HG03342 (cell line): Measurements from ENCODE around the gene TMC1.

Experiments used
- ATAC-seq: cut with Tn5 transposase; IDR thresholded peaks from one replicate; pipeline ENCODE4 v1.9.1; 2021; ENCODE audit warnings: mild to moderate bottlenecking, moderate library complexity; ENCODE audit not compliant: unreplicated experiment

Gene TMC1

DNA sequence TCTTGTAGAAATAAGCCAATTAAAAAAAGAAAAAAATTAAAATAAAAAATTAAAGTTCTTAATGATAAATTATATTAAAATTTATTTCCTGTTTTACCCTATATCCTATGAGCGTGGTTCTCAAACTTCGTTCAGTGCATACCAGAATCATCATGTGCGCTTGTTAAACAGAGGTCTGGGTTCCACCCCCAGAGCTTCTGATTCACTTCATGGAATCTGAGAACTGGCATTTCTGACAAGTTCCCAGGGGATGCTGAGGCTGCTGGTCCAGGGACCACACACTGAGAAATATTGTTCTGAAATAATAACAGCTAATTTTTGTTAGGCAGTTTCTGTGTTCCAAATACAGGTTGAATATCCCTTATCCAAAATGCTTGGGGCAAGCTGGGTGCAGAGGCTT, 79.3 kb downstream of the TMC1 start:
- ATAC-seq: no peak

DNA sequence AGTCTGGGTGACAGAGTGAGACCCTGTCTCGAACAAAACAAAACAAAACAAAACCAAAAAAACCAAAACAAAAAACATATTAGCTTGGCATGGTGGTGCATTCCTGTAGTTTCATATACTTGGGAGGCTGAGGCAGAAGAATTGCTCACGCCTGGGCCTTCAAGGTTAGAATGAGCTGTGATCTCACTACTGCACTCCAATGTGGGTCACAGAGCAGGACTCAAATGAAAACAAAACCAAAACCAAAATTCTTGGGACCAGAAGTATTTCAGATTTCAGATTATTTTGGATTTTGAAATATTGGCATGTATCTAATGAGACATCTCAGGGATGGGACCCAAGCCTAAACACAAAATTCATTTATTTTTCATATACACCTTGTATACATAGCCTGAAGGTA, 80.2 kb downstream of the TMC1 start:
- no peak for ATAC-seq

DNA sequence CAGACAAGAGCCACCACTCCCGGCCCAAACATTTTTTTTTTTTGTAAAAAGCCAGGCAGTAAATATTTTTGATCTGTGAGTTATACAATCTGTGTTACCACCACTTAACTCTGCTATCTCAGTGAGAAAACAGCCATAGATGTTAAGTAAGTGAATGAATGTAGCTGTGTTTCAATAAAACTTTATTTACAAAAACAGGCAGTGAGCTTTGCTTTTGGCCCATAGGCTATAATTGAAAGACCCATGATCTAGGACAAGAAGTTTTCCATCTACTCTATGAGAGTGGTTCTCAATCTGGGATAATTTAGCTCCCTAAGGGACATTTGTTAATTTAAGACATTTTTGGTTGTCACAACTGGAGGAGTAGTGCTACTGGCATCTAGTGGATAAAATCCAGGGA, 91.0 kb downstream of the TMC1 start:
- no peak for ATAC-seq

DNA sequence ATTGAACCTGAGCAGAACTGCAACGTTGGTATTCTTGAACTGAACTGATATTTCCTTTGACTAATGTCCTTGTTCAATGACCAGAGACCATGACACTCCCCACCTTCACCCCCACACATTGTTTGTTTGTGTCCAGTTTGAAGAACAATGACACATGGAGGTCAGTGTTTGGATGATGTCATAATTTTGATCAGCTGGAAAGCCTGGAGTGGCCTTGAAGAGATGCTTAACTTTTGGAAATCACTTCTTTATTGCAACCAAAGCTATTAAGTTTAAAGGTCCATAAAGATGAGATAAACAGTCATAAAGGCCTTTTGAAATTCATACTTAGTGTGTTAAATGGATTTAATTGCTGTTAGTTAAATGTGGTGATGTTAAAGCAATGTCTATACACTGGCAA, 92.7 kb downstream of the TMC1 start:
- no peak for ATAC-seq

DNA sequence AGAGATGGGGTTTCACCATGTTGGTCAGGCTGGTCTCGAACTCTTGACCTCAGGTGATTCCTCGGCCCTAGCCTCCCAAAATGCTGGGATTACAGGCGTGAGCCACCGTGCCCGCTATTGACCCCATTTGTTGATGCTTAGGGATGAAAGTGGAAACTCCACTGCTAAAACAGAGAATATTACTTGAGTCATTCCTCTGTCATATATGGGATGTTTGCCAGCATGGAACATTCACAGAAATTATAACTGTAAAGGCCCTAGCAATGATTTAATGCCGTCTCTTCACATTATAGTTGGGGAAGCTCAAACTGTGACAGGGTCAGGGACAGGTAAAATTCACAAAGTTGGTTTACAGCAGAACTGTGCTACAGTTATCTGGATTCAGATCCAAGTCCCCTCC, 94.5 kb downstream of the TMC1 start:
- ATAC-seq: no peak

DNA sequence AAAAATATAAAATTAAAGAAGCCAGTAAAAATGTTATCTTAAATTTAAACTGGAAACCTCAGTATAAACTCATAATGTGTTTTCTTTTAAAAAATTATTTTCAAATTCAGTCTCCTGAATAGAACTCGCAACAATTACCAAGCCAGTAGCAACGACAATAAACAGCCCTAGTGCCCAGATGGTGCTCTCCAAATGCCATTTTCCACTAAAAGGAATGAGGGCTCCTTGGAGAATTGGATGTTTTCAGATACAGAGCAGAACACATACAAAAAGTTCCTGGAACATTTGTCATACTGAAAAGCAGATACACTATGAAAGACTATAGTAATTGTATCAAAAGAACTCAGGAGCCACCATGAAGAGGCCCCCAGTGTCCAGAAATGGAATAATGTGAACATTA, 97.4 kb downstream of the TMC1 start:
- ATAC-seq: no peak

DNA sequence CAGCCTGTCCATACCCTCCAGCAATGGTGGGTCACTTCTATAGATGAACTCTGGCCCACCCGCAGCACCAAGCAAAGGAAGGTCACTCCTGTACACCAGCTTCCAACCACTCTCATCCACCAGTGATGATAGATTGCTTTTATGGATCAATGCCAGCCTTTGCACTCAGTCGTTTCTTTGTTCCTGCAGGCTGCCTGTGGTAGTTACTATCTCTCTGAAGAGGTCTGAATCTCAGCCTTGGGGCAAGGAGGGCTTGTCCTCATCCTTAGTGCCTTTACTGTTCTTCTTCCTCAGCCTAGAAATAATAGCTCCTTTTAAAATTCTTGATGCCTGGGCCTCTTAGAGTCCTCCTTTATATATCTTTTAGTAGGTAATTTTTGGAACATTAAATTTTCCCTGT, 100.8 kb downstream of the TMC1 start:
- no peak for ATAC-seq

DNA sequence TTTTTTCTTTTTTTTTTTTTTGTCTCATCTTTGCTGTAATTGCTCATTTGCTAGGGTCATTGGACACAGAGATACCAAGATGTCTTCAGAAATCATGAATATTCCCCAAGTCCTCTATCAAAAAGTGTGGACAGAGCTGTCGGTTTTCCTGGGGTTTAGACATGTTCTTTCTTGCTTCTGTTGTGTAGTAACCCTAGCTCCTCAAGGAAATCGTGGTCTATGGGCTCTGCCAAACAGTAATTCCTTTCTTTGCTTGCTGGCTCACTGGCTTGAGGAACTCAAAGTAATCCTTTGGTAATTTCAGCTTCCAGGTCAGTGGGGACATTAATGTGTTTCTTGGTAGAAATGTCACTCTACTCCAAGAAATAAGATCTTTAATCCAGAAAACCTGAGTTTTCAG, 101.7 kb downstream of the TMC1 start:
- ATAC-seq: no peak

DNA sequence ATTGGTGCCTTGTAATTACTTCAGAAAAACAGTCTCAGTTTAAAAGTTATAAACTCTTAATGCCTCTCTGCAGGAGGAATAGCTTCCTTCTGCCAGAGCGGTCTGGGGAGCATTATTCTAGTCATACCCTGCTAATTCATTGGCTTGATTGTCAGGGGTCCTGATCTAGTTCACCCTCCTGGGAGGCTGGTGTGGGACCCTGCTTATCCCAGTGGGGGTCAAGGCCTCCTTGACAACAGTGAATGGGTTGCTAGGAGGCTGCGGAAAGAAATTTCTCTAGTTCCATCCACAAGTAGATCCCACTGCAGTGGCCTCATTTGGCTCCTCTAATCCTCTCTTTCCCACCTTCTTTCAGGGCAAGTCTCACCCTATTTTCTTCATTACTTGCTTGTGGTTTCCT, 105.7 kb downstream of the TMC1 start:
- ATAC-seq: no peak

DNA sequence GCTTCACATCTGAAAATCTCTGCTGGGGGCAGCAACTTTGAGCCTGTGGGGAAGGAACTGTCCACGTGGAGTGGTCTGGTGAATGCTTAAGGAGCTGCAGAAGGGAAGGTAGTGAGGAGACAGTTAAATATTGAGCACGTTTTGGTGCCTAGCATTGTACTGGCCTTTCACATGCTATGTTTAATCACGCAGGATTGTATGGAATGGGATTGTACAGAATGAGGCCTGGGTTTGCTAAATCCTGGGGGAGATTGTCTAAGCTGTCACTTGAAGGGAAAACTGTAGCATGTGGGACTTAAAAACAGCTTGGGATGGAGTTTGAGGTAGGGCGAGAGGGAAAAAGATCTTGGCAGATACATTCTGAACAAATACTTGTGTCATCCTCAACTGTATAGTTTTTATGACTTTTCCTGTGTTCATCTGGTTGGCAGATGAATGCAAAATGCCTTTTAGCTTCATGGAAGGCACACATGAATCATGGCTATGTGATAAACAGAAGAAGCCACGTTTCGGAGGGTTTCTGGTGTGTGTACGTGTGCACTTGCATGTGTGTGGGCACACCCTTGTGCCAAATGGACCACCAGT, 106.6 kb downstream of the TMC1 start:
- no peak for ATAC-seq

DNA sequence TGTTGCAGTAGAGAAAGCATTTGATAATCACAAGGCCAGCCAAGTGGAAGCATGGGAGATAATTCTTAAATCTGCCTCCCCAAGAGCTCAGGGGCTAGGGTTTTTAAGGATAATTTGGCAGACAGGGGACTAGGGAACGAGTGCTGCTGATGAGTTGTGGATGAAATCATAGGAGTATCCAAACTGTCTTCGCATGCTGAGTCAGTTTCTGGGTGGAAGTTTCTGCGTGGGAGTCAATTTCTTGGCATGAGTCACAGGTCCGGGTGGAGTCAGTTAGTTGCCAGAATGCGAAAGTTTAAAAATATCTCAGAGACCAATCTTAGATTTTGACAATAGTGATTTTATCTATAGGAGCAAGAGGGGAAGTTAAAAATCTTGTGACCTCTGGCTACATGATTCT, 112.6 kb downstream of the TMC1 start:
- no peak for ATAC-seq

DNA sequence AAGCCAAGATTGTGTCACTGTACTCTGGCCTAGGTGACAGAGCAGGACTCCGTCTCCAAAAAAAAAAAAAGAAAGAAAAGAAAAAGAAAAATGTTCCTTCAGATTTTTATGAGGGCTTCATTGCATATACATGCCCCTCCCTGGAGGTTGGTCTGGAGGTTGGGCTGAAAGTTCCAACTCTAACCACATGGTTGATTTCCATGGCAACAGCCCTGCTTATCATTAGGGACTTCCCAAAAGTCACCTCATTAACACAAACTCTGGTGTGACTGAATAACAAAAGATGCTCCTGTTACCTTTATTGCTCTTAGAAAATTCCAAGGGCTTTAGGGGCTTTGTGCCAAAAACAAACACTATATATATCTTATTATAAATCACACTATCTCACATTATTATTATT, 113.8 kb downstream of the TMC1 start:
- peak; percentile 96 for ATAC-seq

DNA sequence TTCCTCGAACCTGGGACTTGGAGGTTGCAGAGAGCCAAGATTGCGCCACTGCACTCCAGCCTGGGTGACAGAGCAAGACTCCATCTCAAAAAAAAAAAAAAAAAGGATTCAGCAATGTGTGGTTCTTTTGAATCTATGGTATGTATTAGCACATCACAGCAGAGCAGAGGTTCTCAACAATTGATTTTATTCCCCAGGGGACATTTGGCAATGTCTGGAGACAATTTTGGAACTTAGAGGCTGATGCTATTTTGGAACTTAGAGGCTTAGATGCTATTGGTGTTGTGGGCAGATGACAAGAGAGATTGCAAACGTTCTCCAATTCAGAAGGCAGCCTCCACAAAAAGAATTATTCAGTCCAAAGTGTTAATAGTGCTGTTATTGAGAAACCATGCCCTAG, 115.2 kb downstream of the TMC1 start:
- no peak for ATAC-seq

DNA sequence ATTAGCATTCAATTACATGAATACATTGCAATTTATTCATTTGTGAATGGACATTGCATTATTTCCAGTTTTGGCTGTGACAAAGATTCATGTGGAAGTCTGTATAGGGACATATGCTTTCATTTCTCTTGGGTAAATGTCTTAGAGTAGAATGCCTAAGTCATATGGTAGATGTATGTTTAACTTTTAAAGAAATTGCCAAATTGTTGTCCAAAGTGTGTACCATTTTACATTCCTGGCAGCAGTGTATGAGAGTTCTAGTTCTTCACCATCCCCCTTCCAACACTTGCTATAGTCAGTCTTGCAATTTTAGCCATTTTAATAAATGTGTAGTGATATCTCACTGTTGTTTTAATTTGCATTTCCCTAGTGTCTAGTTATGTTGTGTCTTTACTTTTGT, 122.2 kb downstream of the TMC1 start:
- ATAC-seq: no peak

DNA sequence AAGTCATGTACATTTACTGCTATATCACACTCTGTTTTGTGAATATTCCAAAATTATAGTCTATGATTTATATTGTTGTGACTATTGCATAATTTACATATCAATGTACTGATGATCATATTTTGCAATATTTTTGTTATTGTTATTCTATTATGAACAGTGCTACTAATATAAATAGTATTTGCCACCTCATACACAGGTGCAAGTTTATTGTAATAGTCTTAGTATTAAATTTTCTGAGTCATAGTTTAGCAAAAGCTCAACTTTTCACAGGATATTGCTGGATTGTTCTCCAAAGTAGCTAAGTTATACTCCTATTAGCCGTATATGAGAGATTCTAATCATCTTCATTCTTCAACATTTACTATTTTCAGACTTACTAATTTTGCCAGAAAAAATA, 124.7 kb downstream of the TMC1 start:
- no peak for ATAC-seq

DNA sequence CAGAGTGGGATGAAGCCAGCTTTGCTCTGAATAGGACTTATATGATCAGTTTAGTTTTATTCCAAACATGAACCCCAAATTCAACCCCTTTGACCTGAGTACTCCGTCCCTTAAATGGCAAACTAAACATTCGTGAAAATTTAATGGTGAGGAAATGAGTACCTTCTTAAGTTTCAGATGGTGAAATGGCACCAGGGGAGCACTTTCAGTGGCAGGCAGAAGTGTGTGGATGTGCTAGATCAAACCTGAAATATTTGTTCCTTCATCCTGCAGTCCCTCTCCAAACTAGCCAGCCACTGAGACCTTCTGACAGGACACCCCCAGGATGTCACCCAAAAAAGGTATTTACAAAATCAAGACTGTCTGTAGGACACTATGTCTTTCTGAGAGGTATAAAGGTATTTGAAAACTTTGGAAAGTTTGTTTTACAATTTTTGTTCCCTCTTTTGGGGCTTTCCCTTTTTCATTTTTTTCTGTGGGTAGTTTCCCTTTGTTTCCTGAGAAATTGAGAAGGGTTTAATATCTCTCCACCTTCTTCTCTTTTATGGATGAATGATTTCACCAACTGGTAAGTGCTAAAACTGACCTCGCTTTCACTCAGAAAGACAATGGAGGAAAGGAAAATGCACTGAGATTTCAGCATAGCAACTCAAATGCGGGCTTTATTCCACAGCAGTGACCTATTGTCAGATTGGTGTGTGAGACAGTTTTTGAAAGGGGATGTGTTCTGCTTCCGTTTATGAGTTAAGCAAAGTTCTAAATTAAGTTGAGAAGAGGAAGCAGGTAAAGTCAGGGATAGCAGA, 127.1 kb downstream of the TMC1 start:
- ATAC-seq: no peak

DNA sequence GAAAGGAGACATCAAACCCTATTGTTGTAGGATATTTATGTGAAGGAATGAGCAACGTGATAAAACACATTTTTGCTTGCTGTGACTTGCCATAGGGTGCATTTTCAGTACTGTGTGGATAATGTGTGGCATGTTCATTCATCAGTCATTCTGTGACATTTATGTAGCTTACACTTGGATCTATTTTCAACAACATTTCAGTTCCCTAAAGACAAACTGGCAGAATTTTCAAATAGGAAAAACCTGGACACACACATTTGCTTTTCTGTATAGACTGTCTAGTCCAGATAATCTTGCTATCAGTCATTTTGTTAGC, 127.7 kb downstream of the TMC1 start:
- no peak for ATAC-seq

DNA sequence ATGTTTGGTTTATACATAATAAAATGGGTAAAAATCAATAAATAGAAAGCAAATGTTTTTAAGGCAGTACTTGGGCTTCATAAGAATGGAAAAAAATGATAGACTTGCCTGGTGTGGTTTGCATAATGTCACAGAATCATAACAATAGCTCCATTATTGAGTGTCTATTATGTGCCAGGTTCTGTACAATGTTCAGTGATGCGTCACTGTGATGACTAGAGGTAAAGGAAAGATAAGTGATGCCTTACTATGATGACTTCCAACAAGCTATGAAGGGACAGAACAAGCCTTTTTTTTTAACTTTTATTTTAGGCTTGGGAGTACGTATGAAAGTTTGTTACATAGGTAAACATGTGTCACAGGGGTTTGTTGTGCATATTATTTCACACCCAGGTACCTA, 128.8 kb downstream of the TMC1 start:
- no peak for ATAC-seq

DNA sequence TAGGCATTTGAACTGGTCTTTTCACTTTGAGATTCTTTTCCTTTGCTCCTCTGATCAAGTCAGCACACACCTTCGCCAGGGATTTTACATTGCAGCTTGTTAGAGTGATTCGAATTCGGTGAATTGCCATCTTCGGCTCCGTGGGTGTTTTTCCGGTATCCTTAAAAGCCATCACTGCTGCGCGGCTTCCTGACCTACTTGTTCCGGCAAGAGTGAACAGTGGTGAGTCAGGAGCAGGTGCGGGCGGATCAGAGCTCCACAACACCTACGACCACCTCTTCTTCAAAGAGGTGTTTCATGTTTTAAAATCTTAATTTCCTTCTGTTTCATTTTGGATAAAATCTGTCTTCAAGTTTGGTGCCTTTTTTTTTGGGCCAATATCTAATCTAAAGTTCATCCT, 134.6 kb downstream of the TMC1 start:
- no peak for ATAC-seq

DNA sequence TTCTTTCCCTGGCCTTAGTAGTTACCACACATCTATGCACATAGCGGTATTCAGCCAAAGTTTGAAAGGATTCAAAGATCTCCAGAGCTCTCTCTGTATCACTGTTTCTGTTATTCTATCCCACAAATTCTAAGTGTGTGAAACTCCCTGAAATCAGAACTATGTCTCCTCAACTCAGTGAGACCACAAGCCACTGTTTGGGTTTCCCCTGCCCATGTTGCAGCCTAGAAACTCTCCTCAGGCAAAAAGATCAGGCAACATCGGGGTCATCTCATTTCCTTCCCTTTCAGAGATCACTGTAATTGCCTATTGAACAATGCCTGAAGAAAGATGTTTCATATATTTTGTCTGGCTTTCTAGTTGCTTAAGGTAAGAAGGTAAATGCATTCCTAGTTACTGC, 135.6 kb downstream of the TMC1 start:
- ATAC-seq: no peak

DNA sequence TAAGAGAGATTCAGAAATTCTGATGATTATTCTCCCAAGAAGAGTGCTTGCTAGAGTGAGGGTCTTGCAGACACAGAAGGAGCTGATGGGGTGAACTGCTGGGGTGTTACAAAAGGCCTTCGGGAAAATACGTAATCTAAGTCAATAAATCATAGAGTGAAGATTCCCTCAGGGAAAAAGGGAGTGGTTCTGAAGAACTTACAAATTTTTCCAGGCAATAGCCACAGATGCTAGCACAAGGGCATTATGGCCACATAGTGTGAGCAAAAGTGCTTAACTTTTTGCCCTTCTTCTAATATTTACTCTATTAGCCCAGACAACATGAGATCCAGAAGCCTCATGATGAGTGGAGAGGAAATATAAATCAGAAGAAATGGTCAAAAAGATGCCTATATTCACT, 137.3 kb downstream of the TMC1 start:
- ATAC-seq: no peak

DNA sequence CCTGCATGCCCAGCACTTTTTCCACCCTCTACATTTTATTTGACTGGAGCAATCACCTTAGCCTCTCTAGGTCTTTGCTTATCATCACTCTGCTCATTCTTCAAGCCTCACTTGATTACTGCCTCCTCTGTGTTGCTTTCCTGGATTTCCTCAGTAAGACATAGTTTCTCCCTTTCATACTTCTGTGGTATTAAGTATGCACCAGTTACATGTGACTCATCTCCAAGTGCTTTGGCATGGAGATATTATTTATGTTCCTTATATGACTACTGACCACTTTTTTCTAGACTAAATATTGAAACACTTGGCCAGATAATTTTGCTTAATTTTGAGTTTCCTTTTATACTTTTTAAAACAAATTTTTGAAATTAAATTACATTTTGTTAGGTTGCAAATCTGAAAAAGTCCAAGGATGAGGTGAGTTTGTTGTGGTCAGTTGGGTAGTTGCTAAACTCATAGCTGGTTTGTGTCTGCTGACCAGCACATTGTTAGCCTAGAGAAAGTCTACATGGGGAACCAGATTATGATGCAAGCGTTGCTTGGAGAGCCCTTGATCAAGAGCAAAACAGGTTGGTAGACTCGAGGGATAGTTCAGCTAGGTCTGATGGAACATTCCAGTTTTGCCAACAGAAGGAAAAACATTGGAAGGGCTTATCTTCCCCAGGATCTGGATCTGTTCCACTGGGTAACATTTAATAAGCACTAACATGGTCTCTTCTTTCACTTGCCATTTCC, 140.2 kb downstream of the TMC1 start:
- no peak for ATAC-seq
